GM12874 (cell line): ENCODE measurements around the gene PAK3.

Source experiments
- TF ChIP-seq, protein P1 (sequence below): IDR thresholded peaks from 2 replicates; pipeline ENCODE4 v1.5.1; 2011; ENCODE audit warnings: low read depth, mild to moderate bottlenecking, control low read depth, low read length, moderate library complexity; ENCODE audit not compliant: insufficient read depth

Gene PAK3

GRCh38 chrX:111095974-111096895 lies at the start of gene PAK3:
Gene PAK3, plus strand, starts transcription at chrX:111096191. Its CDS starts 26,913 bp downstream, at chrX:111123104.
- TF ChIP-seq, protein P1, sequence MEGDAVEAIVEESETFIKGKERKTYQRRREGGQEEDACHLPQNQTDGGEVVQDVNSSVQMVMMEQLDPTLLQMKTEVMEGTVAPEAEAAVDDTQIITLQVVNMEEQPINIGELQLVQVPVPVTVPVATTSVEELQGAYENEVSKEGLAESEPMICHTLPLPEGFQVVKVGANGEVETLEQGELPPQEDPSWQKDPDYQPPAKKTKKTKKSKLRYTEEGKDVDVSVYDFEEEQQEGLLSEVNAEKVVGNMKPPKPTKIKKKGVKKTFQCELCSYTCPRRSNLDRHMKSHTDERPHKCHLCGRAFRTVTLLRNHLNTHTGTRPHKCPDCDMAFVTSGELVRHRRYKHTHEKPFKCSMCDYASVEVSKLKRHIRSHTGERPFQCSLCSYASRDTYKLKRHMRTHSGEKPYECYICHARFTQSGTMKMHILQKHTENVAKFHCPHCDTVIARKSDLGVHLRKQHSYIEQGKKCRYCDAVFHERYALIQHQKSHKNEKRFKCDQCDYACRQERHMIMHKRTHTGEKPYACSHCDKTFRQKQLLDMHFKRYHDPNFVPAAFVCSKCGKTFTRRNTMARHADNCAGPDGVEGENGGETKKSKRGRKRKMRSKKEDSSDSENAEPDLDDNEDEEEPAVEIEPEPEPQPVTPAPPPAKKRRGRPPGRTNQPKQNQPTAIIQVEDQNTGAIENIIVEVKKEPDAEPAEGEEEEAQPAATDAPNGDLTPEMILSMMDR = no peak

DNA sequence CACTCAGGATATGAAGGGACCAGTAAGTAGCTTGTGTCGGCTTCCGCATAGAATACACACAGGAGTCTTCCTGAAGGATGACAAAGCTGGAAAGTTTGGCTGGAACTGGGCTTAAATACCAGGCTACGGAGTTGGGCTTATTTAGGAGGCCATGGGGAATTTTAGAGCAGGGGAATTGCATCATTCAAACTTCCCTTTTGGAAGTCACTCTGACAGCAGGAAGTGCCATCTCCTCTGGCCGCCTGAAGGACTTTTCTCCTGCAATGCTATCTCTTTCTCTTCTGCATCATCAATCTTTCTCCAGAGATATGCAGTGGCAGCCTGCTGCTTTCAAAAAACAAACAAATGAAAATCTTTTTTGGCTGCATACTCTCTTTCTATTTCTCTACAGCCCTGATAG lies 48.4 kb upstream of the PAK3 start:
- TF ChIP-seq, protein P1 = no peak

DNA sequence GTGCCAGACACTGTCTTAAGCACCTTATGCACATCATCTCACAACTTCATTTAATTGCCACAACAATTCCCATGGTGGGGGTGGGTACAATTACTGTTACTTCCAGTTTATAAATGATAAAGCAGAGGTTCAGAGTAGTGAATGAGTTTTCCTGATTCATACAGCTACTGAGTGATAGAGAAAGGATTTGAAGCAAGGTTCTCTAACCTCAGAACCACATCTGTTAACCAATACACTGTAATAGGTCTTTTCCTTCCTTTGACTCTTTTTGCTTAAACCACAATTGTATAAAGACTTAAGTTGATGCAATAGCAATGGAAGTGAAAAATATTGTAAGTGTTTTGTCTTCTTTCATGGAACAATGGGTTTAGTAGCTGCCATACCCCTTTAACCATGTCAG lies 43.5 kb upstream of the PAK3 start:
- TF ChIP-seq, protein P1 = no peak

GRCh38 chrX:111071542-111072277 lies 24.3 kb upstream of the PAK3 start:
- TF ChIP-seq, protein P1 = no peak

- TF ChIP-seq, protein P1 = no peak
Measured at GRCh38 chrX:111083081-111083480, 12.9 kb upstream of the PAK3 start.

- TF ChIP-seq, protein P1 = no peak
Measured at GRCh38 chrX:111086591-111087006, 9.4 kb upstream of the PAK3 start.

GRCh38 chrX:111088628-111089027 lies 7.4 kb upstream of the PAK3 start:
- TF ChIP-seq, protein P1 = no peak
